SH-SY5Y (cell line): Measurements from ENCODE around the gene USP25.

Experiments
- GATA2 ChIP-seq: IDR thresholded peaks from 2 replicates; pipeline ENCODE4 v1.6.1; 2011; ENCODE audit warnings: mild to moderate bottlenecking, low read depth, low read length
- GATA3 ChIP-seq: IDR thresholded peaks from 2 replicates; pipeline ENCODE4 v1.6.1; 2011; ENCODE audit warnings: low read depth, mild to moderate bottlenecking, low read length, moderate library complexity

- TF ChIP-seq GATA2, result no peak
- no peak for TF ChIP-seq GATA3
Measured at GRCh38 chr21:15749082-15749860, 19.5 kb downstream of the USP25 start.
